ENCODE data around the gene BTBD9.

DNA sequence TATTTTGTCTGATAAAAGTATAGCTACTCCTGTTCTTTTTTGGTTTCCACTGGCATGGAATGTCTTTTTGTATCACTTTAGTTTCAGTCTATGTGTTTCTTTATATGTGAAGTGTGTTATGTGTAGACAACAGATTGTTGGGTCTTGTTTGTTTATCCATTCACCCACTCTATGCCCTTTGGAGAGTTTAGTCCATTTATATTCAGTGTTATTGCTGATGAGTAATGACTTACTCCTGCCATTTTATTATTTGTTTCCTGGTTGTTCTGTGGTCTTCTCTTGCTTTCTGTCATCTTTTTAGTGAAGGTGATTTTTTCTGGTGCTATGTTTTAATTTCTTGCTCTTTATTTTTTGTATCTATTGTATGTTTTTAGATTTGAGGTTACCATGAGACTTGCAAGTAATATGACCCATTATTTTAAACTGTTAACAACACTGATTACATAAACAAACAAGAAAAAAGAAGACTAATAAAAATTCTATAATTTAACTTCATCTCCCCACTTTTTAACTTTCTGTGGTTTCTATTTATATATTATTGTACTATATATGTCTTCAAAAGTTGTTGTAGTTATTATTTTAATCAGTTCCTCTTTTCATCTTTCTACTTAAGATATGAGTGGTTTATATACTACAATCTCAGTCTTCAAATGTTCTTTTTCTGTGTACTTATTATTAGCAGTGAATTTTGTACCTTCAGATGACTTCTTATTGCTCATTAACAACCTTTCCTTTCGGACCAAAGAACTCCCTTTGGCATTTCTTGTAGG, 323.4 kb downstream of the BTBD9 start:
- TF ChIP-seq CTCF (IDR thresholded peaks at IDR 0.05 in 8 of 11, conservative IDR thresholded peaks at IDR 0.05 in 3 of 11) (no peak), POLR2A (IDR thresholded peaks at IDR 0.05) (no peak)
